Measurements from ENCODE around the gene BBOX1.

GRCh38 chr11:27124514-27125264, 84.1 kb downstream of the BBOX1 start:
- TF ChIP-seq ZFP3 (CRISPR knock-in tag; IDR thresholded peaks at IDR 0.05) (no peak), CSRNP3 (CRISPR knock-in tag; IDR thresholded peaks at IDR 0.05) (no peak), ZNF565 (CRISPR knock-in tag; conservative IDR thresholded peaks at IDR 0.05; ENCODE audit: low read depth) (no peak), CREB5 (CRISPR knock-in tag; IDR thresholded peaks at IDR 0.05; ENCODE audit: low read depth) (no peak), ZC3H10 (CRISPR knock-in tag; IDR thresholded peaks at IDR 0.05) (no peak), ISL1 (CRISPR knock-in tag; IDR thresholded peaks at IDR 0.05) (no peak), ZNF8 (CRISPR knock-in tag; IDR thresholded peaks at IDR 0.05) (no peak), RARB (CRISPR knock-in tag; IDR thresholded peaks at IDR 0.05) (no peak), PATZ1 (CRISPR knock-in tag; IDR thresholded peaks at IDR 0.05; ENCODE audit: borderline replicate concordance) (no peak), SNAI2 (CRISPR knock-in tag; IDR thresholded peaks at IDR 0.05) (no peak), TOX (CRISPR knock-in tag; IDR thresholded peaks at IDR 0.05; ENCODE audit: borderline replicate concordance) (no peak), ZFP30 (CRISPR knock-in tag; IDR thresholded peaks at IDR 0.05) (no peak), PPARA (CRISPR knock-in tag; IDR thresholded peaks at IDR 0.05; ENCODE audit: borderline replicate concordance) (no peak), TSHZ2 (CRISPR knock-in tag; IDR thresholded peaks at IDR 0.05) (no peak)
